COR-L47 (cell line): ENCODE measurements around the gene REC114.
"Not testable (repeated sequence)": the region's sequence is repeated elsewhere in the genome, so short reads cannot be mapped to it uniquely, and the experiment has no call there.

Experiments
- DNase-seq: peaks from one replicate; lab custom pipeline; 2025; lab: John Stamatoyannopoulos, UW

Gene REC114

GRCh38 chr15:73442968-73443367 is at the start of gene REC114:
Gene REC114, plus strand, starts transcription at chr15:73443164. Its CDS starts 22 bp downstream, at chr15:73443186.
- DNase-seq = no peak

DNA sequence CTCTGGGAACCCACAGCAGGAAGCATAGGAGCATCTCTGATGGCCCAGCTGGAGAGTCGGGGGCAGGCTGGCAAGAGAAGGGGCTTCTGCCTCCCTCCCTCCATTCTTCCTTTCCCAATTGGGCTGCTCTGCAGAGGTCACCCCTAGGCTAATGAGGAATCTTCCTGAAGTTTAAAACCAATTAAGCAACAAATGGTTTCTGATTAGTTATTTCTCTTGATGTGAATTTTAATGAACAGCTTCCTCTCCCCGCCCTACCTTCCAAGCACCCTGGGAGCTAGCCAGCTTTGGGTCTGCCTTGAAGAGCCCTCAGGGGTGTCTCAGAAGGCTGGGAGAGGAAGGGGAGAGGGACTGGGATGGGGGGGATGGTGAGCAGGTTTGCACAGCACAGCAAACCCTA is 49.6 kb upstream of the REC114 start:
- DNase-seq = no peak

- no peak for DNase-seq
Measured at GRCh38 chr15:73394782-73395181, 48.2 kb upstream of the REC114 start.

GRCh38 chr15:73395671-73396070 is 47.3 kb upstream of the REC114 start:
- no peak for DNase-seq

GRCh38 chr15:73397461-73397860 is 45.5 kb upstream of the REC114 start:
- DNase-seq = no peak

DNA sequence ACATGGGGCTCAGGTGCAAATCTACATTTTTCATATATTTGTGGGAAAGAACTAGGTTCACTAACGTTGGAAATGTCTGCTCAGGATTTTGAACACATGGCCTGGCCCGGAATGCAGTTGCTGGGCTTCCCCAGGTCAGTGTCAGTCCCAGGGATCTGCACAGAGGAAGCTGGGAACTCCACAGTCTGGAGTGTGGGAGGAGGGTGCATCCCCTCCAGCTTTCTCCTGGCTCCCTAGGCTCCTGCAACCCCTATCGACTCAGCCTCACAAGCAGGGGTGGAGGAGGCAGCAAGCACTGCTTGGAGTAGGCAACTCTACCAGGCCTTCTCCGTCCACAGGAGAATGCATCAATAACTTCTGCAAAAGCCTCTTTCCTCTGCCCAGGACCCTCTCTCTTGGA is 44.1 kb upstream of the REC114 start:
- no peak for DNase-seq

DNA sequence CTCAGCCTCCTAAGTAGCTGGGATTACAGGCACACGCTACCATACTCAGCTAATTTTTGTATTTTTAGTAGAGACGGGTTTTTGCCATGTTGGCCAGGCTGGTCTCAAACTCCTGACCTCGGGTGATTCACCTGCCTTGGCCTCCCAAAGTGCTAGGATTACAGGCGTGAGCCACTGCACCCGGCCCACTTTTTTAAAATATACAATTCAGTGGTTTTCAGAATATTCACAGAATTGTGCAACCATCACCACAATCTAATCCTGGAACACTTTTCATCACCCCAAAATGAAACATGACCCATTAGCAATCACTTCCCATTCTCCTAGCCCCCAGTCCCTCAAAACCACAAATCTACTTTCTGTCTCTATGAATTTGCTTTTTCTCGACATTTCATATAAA is 42.7 kb upstream of the REC114 start:
- not testable (repeated sequence) for DNase-seq

- no peak for DNase-seq
Measured at GRCh38 chr15:73403171-73403570, 39.8 kb upstream of the REC114 start.

DNA sequence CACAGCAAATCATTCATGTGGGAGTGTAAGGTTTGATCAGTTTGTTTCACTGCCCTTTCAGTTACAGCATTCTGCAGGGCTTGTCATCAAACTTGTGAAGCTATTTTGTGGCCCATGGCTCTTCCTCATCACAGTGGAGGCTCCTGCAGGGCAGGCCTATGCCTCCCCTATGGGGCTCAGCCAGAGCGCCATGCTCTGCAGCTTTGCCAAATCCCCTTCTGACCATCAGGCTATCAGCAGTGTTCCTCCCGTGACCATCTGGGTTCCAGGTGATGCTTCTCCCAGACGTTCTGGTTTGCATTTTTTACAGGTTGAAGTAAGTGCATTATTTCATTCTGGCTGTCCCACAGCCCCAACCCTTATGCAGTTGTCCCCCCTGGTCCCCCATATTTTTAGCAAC is 28.1 kb upstream of the REC114 start:
- no peak for DNase-seq

DNA sequence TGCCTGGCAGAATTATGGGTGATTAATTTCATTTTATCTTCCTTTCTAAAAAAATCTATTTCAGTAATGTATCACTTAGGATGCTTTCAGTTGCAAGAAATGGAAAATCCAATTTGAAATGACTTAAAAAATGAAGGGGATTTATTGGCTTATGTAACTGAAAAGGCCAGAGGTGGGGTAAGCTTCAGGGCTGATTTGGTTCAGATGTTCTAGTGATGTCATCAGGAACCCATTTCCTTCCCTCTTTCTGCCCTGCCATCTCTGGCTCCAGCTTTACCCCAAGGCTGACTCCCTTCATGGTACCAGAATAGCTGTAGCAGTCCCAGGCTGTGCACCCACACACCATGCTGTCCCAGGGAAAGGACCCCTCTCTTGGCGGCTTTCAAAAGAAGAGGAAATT is 18.5 kb upstream of the REC114 start:
- no peak for DNase-seq

GRCh38 chr15:73425510-73425909 is 17.5 kb upstream of the REC114 start:
- no peak for DNase-seq

- DNase-seq = no peak
Measured at GRCh38 chr15:73426323-73426994, 16.5 kb upstream of the REC114 start.

DNA sequence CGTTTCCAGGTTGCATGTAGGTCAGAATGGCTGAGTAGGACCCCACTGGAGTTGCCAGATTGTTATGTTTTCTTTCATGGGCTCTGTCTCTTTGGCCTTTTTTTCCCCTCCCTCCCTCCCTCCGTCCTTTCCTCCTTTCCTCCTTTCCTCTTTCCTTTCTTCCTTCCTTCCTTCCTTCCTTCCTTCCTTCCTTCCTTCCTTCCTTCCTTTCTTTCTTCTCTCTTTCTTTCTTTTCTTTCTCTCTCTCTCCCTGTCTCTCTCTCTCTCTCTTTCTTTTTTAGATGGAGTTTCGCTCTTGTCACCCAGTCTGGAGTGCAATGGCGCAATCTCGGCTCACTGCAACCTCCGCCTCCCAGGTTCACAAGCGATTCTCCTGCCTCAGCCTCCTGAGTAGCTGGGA is 11.6 kb upstream of the REC114 start:
- not testable (repeated sequence) for DNase-seq

GRCh38 chr15:73433873-73434272 is 9.1 kb upstream of the REC114 start:
- no peak for DNase-seq

DNA sequence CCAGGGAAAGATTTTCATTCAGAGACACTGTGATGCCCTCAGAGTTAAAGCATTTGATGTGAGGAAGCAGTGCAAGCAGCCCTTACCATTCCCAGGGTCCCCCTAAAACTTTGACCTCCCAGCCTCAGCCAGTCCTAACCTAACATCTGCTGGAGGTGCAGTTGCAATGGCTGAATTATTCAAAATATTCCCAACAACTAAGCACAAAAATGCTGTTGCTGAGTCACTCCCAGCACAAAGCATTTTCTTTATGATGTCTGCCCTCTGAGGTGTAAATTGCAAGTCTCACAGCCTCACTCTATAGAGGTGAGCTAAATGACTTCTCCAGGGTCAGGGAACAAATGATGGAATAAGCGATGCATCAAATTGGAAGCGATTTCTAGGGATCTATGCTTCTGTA is 6.4 kb upstream of the REC114 start:
- no peak for DNase-seq

DNA sequence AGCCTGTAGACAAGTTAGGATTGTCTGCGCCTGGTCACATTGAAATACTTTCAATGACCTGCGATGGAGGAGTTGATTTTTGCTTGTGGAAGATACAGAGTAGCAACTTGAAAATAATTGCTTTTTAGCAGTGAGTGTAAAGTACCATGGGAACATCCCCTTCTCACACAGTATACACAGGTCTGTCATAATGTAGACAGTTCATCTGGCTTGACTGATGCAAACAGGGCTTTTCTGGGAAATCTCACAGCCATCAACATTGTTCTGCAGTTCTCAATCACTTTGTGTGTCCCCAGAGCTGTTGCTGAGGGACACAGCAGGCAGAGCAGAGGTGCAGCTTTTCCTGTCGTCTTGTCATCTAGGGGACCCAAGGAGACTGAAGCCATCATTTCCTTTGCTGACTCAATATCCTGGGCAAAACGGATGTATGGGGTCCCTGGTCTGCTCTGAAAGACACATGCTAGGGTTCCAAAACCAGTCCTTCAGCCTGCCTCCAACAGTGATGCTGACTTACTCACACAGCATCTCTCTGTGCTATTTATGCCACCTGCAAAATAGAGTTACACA is 5.3 kb upstream of the REC114 start:
- DNase-seq = no peak

- DNase-seq = no peak
Measured at GRCh38 chr15:73438651-73439050, 4.3 kb upstream of the REC114 start.

DNA sequence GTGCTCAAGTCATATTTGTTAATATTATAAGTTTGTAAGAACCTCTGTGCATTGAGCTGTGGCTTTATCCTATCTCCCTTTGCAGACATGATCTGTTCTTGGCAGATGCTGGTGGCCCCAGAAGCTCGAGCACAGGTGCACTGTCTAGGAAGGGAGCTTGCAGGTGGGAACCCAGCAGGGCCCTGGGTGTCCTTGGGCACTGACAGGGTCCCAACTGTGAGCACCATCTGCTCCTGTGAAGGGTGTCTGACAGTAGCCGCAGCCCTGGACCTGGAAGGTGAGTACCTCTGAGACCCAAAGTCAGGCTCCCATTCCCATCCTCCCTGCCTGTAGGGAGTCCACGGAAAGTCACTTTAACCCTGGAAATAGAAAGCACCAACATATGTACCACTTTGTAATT is 2.4 kb upstream of the REC114 start:
- DNase-seq = no peak

- DNase-seq = no peak
Measured at GRCh38 chr15:73442421-73442820, 543 bp upstream of the REC114 start.

DNA sequence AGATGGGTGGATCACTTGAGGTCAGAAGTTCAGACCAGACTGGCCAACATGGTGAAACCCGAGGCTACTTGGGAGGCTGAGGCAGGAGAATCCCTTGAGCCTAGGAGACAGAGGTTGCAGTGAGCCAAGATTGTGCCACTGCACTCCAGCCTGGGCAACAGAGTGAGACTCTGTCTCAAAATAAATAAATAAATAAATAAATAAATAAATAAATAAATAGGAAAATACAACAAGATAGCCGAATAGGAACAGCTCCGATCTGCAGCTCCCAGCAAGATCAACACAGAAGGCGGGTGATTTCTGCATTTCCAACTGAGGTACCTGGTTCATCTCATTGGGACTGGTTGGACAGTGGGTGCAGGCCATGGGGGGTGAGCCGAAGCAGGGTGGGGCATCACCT is 4.5 kb downstream of the REC114 start:
- not testable (repeated sequence) for DNase-seq

GRCh38 chr15:73448158-73448758 is 5.3 kb downstream of the REC114 start:
- DNase-seq = not testable (repeated sequence)

GRCh38 chr15:73449980-73450379 is 7.0 kb downstream of the REC114 start:
- not testable (repeated sequence) for DNase-seq

- DNase-seq = no peak
Measured at GRCh38 chr15:73454096-73454495, 11.1 kb downstream of the REC114 start.

- DNase-seq = no peak
Measured at GRCh38 chr15:73455876-73456275, 12.9 kb downstream of the REC114 start.
